WTC11 (cell line): ENCODE measurements around the gene SNRNP35. TPM values are rescaled to one million over a fixed set of nuclear protein-coding genes. Genes with fewer than 3 reads are reported as not detected.

ENCODE experiments used
- ATAC-seq: fragments of 200-7000 bp; cut with Tn5 transposase; 2 replicates; pipeline ENCODE4 v1.10.0; 2021; ENCODE audit warnings: mild to moderate bottlenecking, moderate library complexity
- CTCF ChIA-PET: fragments of 300-600 bp; sonication (Branson Sonifier 250); formaldehyde crosslinking; loops from one replicate; lab custom pipeline; 2021; ENCODE audit warnings: antibody characterized with exemption; lab: Charles Lee
- POLR2A ChIA-PET: fragments of 350-600 bp; sonication (Branson Sonifier 250); formaldehyde crosslinking; loops from one replicate; lab custom pipeline; 2021; ENCODE audit warnings: antibody characterized with exemption; lab: Charles Lee
- DNase-seq: peaks from one replicate; pipeline ENCODE4 v3.0.0; 2021; ENCODE audit warnings: low spot score
- H3K27ac Mint-ChIP-seq: 2 replicates; pipeline ENCODE4 v1.8.0; 2021; ENCODE audit warnings: mixed read lengths
- H3K27me3 Mint-ChIP-seq: 2 replicates; pipeline ENCODE4 v1.8.0; 2021; ENCODE audit warnings: low read depth, mild to moderate bottlenecking, moderate library complexity, mixed read lengths
- H3K36me3 Mint-ChIP-seq: 2 replicates; pipeline ENCODE4 v1.8.0; 2021; ENCODE audit warnings: mixed read lengths
- H3K4me1 Mint-ChIP-seq: 2 replicates; pipeline ENCODE4 v1.8.0; 2022; ENCODE audit warnings: mixed read lengths
- H3K4me3 Mint-ChIP-seq: 2 replicates; pipeline ENCODE4 v1.8.0; 2021; ENCODE audit warnings: mild to moderate bottlenecking, moderate library complexity, mixed read lengths
- H3K9me3 Mint-ChIP-seq: 2 replicates; pipeline ENCODE4 v1.8.0; 2021; ENCODE audit warnings: mixed read lengths
- FOXK1 ChIP-seq: sonication (generic); formaldehyde crosslinking; IDR thresholded peaks from 2 replicates; pipeline ENCODE4 v1.8.0; 2022; ENCODE audit warnings: mild to moderate bottlenecking, moderate library complexity, missing genetic modification reagents
- GABPB1 ChIP-seq: sonication (generic); formaldehyde crosslinking; IDR thresholded peaks from 2 replicates; pipeline ENCODE4 v1.8.1; 2023; ENCODE audit warnings: mild to moderate bottlenecking, missing genetic modification reagents
- KAT7 ChIP-seq: sonication (generic); formaldehyde crosslinking; IDR thresholded peaks from 2 replicates; pipeline ENCODE4 v1.8.1; 2023; ENCODE audit warnings: missing genetic modification reagents, mild to moderate bottlenecking, borderline replicate concordance
- PRRX2 ChIP-seq: fragments of 250-450 bp; sonication (Bioruptor Pico); IDR thresholded peaks from 2 replicates; pipeline ENCODE4 v1.8.0; 2021; ENCODE audit warnings: mild to moderate bottlenecking
- SMAD3 ChIP-seq: sonication (generic); formaldehyde crosslinking; IDR thresholded peaks from 2 replicates; pipeline ENCODE4 v1.8.0; 2022; ENCODE audit warnings: missing genetic modification reagents, mild to moderate bottlenecking, borderline replicate concordance
- SP1 ChIP-seq: sonication (generic); formaldehyde crosslinking; conservative IDR thresholded peaks from 2 replicates; pipeline ENCODE4 v1.8.1; 2022; ENCODE audit warnings: missing genetic modification reagents
- ZNF219 ChIP-seq: sonication (generic); formaldehyde crosslinking; IDR thresholded peaks from 2 replicates; pipeline ENCODE4 v1.8.0; 2023; ENCODE audit warnings: missing genetic modification reagents, mild to moderate bottlenecking, borderline replicate concordance
- ZNF232 ChIP-seq: sonication (generic); formaldehyde crosslinking; IDR thresholded peaks from 2 replicates; pipeline ENCODE4 v1.8.0; 2022; ENCODE audit warnings: mild to moderate bottlenecking, missing genetic modification reagents
- ZNF263 ChIP-seq: sonication (generic); formaldehyde crosslinking; IDR thresholded peaks from 2 replicates; pipeline ENCODE4 v1.8.1; 2022; ENCODE audit warnings: low read depth, mild to moderate bottlenecking, moderate library complexity, missing genetic modification reagents
- ZNF396 ChIP-seq: fragments of 250-450 bp; sonication (Bioruptor Pico); IDR thresholded peaks from 2 replicates; pipeline ENCODE4 v1.8.0; 2021; ENCODE audit warnings: mild to moderate bottlenecking, moderate library complexity, borderline replicate concordance
- ZNF423 ChIP-seq: fragments of 250-450 bp; sonication (Bioruptor Pico); IDR thresholded peaks from 2 replicates; pipeline ENCODE4 v2.1.2; 2022; ENCODE audit warnings: mild to moderate bottlenecking, moderate library complexity
- total RNA-seq: library from RNA; stranded (reverse); gene quantifications from 3 replicates; pipeline ENCODE4 v1.2.3, GENCODE V29; 2021
- TF ChIP-seq, protein P1 (sequence below): sonication (generic); formaldehyde crosslinking; IDR thresholded peaks from 2 replicates; pipeline ENCODE4 v1.8.1; 2023; ENCODE audit warnings: mild to moderate bottlenecking, missing genetic modification reagents
- TF ChIP-seq, protein P2 (sequence below): sonication (generic); formaldehyde crosslinking; IDR thresholded peaks from 2 replicates; pipeline ENCODE4 v1.8.0; 2022; ENCODE audit warnings: mild to moderate bottlenecking, missing genetic modification reagents
- TF ChIP-seq, protein P3 (sequence below): sonication (generic); formaldehyde crosslinking; IDR thresholded peaks from 2 replicates; pipeline ENCODE4 v1.8.0; 2022; ENCODE audit warnings: mild to moderate bottlenecking, missing genetic modification reagents
- TF ChIP-seq, protein P4 (sequence below): sonication (generic); formaldehyde crosslinking; IDR thresholded peaks from 2 replicates; pipeline ENCODE4 v1.8.0; 2023; ENCODE audit warnings: missing genetic modification reagents, mild to moderate bottlenecking, borderline replicate concordance
- TF ChIP-seq, protein P5 (sequence below): sonication (generic); formaldehyde crosslinking; IDR thresholded peaks from 2 replicates; pipeline ENCODE4 v1.8.1; 2022; ENCODE audit warnings: missing genetic modification reagents, borderline replicate concordance
- TF ChIP-seq, protein P6 (sequence below): sonication (generic); formaldehyde crosslinking; IDR thresholded peaks from 2 replicates; pipeline ENCODE4 v1.8.0; 2022; ENCODE audit warnings: mild to moderate bottlenecking, missing genetic modification reagents
- TF ChIP-seq, protein P7 (sequence below): sonication (generic); formaldehyde crosslinking; IDR thresholded peaks from 2 replicates; pipeline ENCODE4 v1.8.0; 2023; ENCODE audit warnings: mild to moderate bottlenecking, missing genetic modification reagents

The SNRNP35 gene
- total RNA-seq, 1 experiment from 2014 or later: 20.0 TPM

DNA sequence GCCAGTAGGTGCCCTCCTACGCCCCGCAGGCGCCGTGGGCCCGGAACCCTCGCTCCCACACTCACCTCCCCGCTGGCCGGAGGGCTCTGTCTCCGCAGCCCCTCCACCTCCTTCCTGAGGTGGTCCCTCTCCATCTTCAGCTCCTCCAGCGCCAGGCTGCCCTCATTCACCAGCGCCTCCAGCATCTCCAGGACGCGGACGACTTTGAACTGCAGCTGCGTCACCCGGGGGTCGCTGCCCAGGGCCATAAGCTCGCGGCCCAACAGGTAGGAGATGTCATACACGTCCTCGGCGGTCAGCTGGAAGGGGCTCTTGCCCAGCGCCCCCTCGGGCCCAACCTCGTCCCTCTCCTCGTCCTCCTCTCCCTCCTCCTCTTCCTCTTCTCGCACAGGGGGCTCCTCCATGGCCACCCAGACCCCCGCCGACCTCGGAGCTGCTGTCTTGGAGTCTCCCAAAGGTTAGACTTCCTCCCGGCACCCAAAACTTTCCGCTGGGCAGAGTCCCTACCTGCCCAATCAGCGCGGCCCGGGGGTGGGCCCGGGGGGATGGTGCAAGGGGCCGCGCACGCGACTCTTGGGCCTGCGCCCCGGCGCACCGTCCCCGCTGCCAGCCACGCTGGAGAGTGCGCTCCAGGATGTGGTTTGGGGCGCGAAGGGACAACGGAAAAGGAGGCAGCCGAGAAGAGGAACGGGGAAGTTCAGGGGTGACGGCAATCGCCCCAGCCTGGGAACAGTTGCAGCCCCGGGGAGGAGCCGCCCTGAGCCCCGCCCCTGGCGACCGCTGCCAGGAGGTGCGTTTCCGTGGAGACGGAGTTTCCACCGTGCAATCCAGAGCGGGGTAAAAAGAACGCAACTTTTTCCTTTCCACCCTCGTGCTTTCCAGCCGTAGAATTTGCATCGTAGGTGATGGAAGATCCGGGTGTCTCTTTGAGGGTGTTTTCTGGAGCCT lies 21.6 kb upstream of the SNRNP35 start, which contains the start of gene RILPL2:
RILPL2 (minus strand) TSS at position 668 of the 948 bp plus-strand sequence; CDS start at position 404, 264 bp downstream.
- Mint-ChIP-seq H3K9me3 (no peaks in the 10 kb centered on the region), H3K4me1 (no peaks in the 10 kb centered on the region), H3K4me3 (peak within 1 kb of the TSS; percentile 94), H3K27ac (no peak within 1 kb of the TSS), H3K27me3 (peaks cover 39% of the 10 kb centered on the region), H3K36me3 (no peaks in the 10 kb centered on the region)
- ChIA-PET POLR2A (interaction anchor here (0.5 kb wide), 2 partner anchors 13 to 147 kb away, joined by 3 to 6 read pairs; no protein-coding TSS in a partner anchor), CTCF (interaction anchor here (0.9 to 1.3 kb wide), 2 partner anchors 10 to 52 kb away, joined by 3 read pairs; partner anchors contain the start of gene KMT5A)
- TF ChIP-seq FOXK1 (CRISPR knock-in tag) (no peak), SMAD3 (CRISPR knock-in tag) (0 out of 2 replicates have a peak, but pooled peaks have one; percentile 35), ZNF219 (CRISPR knock-in tag) (no peak), ZNF232 (0 out of 2 replicates have a peak, but pooled peaks have one; percentile 41), PRRX2 (no peak), ZNF423 (CRISPR knock-in tag) (no peak), SP1 (peak; percentile 65; the same call in 1 of the 2 replicates), GABPB1 (CRISPR knock-in tag) (0 out of 2 replicates have a peak, but pooled peaks have one; percentile 3), ZNF396 (no peak), KAT7 (no peak; the same call in 1 of the 2 replicates), ZNF263 (peak; percentile 67; the same call in 1 of the 2 replicates)
- TF ChIP-seq, protein P1, sequence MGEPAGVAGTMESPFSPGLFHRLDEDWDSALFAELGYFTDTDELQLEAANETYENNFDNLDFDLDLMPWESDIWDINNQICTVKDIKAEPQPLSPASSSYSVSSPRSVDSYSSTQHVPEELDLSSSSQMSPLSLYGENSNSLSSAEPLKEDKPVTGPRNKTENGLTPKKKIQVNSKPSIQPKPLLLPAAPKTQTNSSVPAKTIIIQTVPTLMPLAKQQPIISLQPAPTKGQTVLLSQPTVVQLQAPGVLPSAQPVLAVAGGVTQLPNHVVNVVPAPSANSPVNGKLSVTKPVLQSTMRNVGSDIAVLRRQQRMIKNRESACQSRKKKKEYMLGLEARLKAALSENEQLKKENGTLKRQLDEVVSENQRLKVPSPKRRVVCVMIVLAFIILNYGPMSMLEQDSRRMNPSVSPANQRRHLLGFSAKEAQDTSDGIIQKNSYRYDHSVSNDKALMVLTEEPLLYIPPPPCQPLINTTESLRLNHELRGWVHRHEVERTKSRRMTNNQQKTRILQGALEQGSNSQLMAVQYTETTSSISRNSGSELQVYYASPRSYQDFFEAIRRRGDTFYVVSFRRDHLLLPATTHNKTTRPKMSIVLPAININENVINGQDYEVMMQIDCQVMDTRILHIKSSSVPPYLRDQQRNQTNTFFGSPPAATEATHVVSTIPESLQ: no peak
- TF ChIP-seq, protein P2, sequence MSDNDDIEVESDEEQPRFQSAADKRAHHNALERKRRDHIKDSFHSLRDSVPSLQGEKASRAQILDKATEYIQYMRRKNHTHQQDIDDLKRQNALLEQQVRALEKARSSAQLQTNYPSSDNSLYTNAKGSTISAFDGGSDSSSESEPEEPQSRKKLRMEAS (CRISPR knock-in tag): peak; percentile 82
- TF ChIP-seq, protein P3, sequence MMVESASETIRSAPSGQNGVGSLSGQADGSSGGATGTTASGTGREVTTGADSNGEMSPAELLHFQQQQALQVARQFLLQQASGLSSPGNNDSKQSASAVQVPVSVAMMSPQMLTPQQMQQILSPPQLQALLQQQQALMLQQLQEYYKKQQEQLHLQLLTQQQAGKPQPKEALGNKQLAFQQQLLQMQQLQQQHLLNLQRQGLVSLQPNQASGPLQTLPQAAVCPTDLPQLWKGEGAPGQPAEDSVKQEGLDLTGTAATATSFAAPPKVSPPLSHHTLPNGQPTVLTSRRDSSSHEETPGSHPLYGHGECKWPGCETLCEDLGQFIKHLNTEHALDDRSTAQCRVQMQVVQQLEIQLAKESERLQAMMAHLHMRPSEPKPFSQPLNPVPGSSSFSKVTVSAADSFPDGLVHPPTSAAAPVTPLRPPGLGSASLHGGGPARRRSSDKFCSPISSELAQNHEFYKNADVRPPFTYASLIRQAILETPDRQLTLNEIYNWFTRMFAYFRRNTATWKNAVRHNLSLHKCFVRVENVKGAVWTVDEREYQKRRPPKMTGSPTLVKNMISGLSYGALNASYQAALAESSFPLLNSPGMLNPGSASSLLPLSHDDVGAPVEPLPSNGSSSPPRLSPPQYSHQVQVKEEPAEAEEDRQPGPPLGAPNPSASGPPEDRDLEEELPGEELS: peak; percentile 7; the same call in 1 of the 2 replicates
- TF ChIP-seq, protein P4, sequence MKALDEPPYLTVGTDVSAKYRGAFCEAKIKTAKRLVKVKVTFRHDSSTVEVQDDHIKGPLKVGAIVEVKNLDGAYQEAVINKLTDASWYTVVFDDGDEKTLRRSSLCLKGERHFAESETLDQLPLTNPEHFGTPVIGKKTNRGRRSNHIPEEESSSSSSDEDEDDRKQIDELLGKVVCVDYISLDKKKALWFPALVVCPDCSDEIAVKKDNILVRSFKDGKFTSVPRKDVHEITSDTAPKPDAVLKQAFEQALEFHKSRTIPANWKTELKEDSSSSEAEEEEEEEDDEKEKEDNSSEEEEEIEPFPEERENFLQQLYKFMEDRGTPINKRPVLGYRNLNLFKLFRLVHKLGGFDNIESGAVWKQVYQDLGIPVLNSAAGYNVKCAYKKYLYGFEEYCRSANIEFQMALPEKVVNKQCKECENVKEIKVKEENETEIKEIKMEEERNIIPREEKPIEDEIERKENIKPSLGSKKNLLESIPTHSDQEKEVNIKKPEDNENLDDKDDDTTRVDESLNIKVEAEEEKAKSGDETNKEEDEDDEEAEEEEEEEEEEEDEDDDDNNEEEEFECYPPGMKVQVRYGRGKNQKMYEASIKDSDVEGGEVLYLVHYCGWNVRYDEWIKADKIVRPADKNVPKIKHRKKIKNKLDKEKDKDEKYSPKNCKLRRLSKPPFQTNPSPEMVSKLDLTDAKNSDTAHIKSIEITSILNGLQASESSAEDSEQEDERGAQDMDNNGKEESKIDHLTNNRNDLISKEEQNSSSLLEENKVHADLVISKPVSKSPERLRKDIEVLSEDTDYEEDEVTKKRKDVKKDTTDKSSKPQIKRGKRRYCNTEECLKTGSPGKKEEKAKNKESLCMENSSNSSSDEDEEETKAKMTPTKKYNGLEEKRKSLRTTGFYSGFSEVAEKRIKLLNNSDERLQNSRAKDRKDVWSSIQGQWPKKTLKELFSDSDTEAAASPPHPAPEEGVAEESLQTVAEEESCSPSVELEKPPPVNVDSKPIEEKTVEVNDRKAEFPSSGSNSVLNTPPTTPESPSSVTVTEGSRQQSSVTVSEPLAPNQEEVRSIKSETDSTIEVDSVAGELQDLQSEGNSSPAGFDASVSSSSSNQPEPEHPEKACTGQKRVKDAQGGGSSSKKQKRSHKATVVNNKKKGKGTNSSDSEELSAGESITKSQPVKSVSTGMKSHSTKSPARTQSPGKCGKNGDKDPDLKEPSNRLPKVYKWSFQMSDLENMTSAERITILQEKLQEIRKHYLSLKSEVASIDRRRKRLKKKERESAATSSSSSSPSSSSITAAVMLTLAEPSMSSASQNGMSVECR: peak; percentile 34; the same call in 1 of the 2 replicates
- TF ChIP-seq, protein P5, sequence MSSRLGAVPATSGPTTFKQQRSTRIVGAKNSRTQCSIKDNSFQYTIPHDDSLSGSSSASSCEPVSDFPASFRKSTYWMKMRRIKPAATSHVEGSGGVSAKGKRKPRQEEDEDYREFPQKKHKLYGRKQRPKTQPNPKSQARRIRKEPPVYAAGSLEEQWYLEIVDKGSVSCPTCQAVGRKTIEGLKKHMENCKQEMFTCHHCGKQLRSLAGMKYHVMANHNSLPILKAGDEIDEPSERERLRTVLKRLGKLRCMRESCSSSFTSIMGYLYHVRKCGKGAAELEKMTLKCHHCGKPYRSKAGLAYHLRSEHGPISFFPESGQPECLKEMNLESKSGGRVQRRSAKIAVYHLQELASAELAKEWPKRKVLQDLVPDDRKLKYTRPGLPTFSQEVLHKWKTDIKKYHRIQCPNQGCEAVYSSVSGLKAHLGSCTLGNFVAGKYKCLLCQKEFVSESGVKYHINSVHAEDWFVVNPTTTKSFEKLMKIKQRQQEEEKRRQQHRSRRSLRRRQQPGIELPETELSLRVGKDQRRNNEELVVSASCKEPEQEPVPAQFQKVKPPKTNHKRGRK (CRISPR knock-in tag): no peak
- TF ChIP-seq, protein P6, sequence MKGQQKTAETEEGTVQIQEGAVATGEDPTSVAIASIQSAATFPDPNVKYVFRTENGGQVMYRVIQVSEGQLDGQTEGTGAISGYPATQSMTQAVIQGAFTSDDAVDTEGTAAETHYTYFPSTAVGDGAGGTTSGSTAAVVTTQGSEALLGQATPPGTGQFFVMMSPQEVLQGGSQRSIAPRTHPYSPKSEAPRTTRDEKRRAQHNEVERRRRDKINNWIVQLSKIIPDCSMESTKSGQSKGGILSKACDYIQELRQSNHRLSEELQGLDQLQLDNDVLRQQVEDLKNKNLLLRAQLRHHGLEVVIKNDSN (CRISPR knock-in tag): 0 out of 2 replicates have a peak, but pooled peaks have one; percentile 19
- TF ChIP-seq, protein P7, sequence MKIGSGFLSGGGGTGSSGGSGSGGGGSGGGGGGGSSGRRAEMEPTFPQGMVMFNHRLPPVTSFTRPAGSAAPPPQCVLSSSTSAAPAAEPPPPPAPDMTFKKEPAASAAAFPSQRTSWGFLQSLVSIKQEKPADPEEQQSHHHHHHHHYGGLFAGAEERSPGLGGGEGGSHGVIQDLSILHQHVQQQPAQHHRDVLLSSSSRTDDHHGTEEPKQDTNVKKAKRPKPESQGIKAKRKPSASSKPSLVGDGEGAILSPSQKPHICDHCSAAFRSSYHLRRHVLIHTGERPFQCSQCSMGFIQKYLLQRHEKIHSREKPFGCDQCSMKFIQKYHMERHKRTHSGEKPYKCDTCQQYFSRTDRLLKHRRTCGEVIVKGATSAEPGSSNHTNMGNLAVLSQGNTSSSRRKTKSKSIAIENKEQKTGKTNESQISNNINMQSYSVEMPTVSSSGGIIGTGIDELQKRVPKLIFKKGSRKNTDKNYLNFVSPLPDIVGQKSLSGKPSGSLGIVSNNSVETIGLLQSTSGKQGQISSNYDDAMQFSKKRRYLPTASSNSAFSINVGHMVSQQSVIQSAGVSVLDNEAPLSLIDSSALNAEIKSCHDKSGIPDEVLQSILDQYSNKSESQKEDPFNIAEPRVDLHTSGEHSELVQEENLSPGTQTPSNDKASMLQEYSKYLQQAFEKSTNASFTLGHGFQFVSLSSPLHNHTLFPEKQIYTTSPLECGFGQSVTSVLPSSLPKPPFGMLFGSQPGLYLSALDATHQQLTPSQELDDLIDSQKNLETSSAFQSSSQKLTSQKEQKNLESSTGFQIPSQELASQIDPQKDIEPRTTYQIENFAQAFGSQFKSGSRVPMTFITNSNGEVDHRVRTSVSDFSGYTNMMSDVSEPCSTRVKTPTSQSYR: no peak
- DNase-seq (peak; percentile 79), ATAC-seq (peak; percentile 93)
